GM19239 (cell line): ENCODE data around the gene MRO.
"Not testable (repeated sequence)": the region's sequence is repeated elsewhere in the genome, so short reads cannot be mapped to it uniquely, and the experiment has no call there.

Experiments
- DNase-seq: peaks from one replicate; pipeline ENCODE4 v3.0.0; 2011; ENCODE audit warnings: low spot score; ENCODE audit not compliant: insufficient read length
- FAIRE-seq: peaks from 2 replicates; lab custom pipeline; 2011; peaks lifted over from hg19 to GRCh38; lab: Jason Lieb, UNC

MRO gene

DNA sequence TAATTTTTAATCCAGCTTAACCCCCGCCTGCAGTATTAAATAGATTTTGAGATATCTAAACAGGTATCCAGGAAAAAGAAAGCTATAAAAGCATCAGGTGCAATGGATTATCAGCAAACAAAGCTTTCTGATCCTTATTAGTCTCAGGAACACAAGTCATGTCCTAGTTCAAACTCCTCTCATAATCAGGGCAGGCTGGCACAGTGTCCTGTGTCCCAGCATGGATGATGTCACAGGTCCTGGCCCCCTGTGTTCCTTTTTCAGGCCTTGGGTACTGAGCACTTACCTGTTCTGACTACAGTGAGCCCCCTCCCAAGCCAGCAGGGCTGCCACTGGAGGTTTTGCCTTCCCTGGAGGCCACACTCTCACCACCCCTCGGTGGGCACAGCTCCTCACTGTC lies 19.5 kb upstream of the MRO start:
- FAIRE-seq (no peak), DNase-seq (no peak)

DNA sequence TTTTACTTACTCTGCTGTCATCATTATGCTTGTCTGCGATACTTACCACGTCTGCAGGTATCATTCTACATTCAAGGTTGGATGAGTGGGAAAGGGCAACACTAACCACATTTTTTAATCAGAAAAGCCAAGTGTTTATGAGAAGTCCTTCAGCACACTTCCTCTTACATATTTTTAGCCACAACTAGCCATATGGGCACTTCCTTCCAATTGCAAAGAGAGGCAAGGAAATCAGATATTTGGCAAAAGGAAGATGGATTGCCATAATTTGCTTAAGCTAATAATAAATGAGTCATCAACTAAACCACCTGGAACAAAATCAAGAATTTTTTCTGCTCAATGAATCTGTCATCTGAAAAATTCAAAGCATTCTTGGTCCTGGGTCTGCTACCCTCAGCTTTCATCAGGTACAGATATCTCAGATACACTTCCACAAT lies 16.7 kb upstream of the MRO start:
- FAIRE-seq (peak; percentile 21), DNase-seq (no peak)

DNA sequence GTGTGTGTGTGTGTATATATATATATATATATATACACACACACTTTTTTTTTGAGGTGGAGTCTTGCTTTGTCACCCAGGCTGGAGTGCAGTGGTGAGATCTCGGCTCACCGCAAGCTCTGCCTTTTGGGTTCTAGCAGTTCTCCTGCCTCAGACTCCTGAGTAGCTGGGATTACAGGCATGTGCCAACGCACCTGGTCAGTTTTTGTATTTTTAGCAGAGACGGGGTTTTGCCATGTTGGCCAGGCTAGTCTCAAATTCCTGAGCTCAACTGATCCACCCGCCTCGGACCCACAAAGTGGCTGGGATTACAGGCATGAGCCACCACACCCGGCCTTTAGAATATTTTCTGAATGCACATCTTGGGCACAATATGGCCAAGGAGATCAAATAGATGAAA lies 13.7 kb upstream of the MRO start:
- not testable (repeated sequence) for DNase-seq, FAIRE-seq

DNA sequence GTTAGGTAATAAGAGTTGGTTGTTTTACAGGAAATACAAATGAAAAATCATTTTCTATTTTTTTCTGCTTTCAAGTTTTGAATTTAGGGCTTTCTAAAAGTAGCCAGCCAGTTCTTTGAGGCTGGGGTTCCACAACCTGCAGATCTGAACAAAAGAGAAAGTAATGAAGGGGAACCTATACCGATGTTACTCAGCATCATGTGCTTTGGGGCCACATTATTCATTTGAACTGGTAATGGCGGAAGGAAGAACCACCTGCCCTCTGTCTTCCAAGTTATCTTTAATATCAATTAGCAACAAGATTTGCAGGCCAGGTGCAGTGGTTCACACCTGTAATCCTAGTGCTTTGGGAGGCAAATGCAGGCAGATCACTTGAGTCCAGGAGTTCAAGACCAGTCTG lies 12.9 kb upstream of the MRO start:
- DNase-seq (no peak), FAIRE-seq (peak; percentile 70)

GRCh38 chr18:50830544-50830943 lies 10.7 kb upstream of the MRO start:
- FAIRE-seq: peak; percentile 14
- no peak for DNase-seq

GRCh38 chr18:50829644-50830043 lies 9.8 kb upstream of the MRO start:
- FAIRE-seq (no peak), DNase-seq (no peak)

GRCh38 chr18:50826027-50826426 lies 6.2 kb upstream of the MRO start:
- DNase-seq: no peak
- no peak for FAIRE-seq

DNA sequence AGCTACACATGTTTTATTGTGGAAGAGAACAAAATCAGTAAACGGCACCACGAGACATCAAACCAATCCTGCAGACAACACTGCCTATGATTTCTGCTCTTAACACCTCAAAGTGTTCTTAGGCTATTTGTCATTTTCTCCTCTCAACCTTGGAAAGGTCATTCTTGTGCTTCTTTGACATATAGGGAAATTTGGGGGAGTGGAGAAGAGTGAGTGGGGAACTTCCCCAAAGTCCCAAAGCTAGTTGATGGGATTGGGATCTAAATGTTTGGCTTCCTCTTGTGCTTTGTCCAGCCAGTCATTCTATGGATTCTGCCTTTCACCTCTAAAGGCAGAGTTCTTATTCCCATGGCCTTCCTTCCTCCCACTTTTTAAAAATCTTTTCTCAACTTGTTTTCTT lies 5.8 kb upstream of the MRO start:
- DNase-seq (no peak), FAIRE-seq (no peak)

GRCh38 chr18:50822756-50823155 lies 2.9 kb upstream of the MRO start:
- FAIRE-seq: no peak
- DNase-seq: no peak

- DNase-seq (no peak), FAIRE-seq (peak; percentile 69)
Observed at GRCh38 chr18:50820901-50821520, 1.2 kb upstream of the MRO start.

DNA sequence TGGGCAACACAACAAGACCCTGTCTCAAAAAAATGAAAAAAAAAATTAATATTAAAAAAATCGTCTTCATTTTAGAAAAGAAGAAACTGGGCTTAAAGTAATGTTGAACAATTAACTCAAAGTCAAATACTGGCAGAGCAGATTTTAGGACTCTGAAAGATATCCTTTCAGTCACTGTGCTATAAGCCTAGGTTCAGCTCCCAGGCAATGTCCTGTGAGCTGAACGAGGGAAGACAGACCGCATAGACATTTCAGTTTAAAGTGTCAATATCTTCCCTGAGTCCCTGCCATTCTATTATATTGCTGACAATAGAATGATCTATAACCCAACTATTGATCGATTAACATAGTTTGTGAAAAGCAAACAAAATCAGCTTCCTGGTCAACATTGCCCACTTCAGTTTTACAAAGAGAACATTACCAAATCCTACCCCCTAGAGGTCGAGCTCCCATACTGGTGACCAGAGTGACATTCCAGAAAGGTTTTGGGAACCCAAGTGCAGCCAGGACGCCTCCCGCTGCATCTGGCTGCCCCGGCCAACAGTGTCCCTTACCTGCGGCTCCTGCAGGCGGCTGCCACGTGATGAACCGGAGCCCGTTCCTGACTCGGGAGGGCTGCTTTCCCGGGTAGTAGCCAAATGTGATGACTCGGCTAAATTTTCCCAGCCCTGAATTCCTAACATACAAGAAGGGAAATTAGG lies 639 bp downstream of the MRO start:
- FAIRE-seq (no peak), DNase-seq (no peak)

- DNase-seq (no peak), FAIRE-seq (no peak)
Observed at GRCh38 chr18:50816419-50817166, 3.2 kb downstream of the MRO start.

DNA sequence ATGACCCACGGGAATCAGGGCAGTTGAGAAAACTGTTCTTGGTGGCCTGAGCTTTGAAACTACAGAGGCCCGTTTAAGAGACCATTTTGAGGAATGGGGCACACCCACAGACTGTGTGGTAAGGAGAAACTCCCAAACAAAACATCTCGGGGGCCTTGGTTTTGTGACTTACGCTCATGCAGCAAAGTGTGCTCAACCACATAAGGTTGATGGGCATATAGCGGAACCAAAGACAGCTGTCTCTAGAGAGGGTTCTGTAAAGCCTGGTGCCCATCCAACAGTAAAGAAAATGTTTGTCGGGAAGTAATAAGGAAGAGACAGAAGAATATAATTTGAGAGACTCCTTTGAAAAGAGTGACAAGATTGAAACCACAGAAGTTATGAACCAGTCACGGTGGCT lies 5.4 kb downstream of the MRO start:
- FAIRE-seq: no peak
- no peak for DNase-seq

DNA sequence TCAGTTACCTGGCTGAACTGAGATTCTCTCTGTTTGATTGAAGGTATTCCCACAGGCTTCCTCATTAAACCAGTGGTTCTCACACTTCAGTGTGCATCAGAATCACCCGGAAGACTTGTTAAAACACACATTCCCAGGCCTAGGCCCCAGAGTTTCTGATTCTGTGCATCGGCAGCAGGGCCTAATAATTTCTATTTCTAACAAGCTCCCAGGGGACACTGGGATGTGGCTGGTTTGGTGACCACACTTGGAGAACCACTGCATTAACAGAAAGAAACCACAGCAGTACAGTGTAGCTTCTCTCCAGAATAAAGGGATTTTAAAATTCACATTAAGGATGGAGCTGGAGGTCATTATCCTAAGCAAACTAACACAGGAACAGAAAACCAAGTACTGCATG lies 6.5 kb downstream of the MRO start:
- DNase-seq (no peak), FAIRE-seq (no peak)

DNA sequence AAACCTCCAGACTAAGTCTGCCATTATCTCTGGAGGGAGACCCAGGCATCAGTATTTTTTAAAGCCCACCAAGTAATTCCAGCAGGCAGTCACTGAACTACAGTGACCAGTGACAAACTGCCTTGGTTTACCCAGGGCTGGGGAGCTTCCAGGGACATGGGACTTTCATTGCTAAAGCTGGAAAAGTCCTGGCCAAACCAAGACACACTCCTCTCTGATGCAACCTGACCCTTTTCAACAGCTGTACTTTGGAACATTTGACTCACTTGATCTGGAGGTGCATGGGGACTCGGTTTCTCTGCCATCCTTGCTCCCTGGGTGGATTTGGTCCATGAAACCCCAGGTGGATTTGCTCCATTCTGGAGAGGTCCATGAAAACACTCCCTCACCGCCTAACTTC lies 7.0 kb downstream of the MRO start:
- FAIRE-seq (no peak), DNase-seq (no peak)

- DNase-seq (no peak), FAIRE-seq (no peak)
Observed at GRCh38 chr18:50807176-50807575, 12.6 kb downstream of the MRO start.

DNA sequence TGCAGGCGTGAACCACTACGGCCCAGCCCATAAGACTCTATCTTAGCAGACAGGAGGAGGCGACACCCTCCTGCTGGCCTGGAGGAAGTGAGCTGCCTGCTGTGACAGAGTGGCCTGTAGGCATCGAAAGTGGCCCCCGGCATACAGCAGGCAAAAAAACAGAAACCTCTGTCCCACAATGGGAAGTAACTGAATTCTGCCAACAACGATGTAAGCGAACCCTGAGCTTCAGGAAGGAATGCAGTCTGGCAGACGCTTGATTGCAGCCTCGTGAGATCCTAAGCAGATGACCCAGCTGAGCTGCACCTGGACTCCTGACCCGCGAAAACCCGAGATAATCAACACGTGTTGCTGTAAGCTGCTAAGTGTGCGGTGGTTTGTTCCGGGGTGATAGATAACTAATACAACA lies 13.6 kb downstream of the MRO start:
- FAIRE-seq (peak; percentile 37), DNase-seq (no peak)

GRCh38 chr18:50805732-50806131 lies 14.1 kb downstream of the MRO start:
- FAIRE-seq (no peak), DNase-seq (no peak)

DNA sequence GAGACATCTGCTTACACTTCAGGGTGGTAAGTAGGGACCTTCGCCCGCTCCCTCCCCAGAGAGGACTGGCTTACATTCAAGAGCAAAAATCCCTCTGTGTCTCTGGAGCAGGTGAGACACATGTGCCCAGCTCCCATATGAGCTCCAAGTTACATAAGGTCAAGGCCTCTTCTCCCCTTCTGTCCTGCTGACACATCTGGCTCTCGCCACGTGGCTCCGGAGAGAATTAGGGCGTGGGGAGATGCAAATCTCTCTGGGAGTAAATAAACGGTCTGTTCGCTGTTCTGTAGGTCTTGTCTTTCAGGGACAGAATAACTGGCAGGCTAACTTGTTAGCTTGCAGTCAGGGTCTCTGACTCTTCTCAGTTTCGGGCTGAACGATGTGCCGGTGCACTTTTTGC lies 16.2 kb downstream of the MRO start:
- DNase-seq (no peak), FAIRE-seq (no peak)

GRCh38 chr18:50802141-50802540 lies 17.7 kb downstream of the MRO start:
- no peak for FAIRE-seq
- no peak for DNase-seq

DNA sequence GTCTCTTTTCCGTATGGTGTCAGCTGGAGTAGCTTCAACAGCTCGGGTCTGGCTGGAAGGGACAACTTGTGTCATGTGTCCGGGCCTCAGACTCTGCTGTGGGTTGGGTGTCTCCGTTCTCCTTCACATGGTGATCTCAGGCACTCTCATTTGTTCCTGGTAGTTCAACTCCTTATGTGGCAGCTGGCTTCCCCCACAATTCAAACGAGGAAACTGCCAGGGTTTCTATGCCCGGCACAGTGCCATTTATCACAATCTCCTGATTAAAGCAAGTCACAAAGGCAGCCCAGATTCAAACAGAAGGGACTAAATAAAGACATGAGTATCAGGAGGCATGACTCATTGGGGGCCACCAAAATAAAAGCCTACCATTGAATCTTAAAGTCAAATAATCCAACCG lies 22.7 kb downstream of the MRO start:
- FAIRE-seq: no peak
- no peak for DNase-seq
